ENCODE measurements around the gene ATXN7L3.

ATXN7L3 gene

DNA sequence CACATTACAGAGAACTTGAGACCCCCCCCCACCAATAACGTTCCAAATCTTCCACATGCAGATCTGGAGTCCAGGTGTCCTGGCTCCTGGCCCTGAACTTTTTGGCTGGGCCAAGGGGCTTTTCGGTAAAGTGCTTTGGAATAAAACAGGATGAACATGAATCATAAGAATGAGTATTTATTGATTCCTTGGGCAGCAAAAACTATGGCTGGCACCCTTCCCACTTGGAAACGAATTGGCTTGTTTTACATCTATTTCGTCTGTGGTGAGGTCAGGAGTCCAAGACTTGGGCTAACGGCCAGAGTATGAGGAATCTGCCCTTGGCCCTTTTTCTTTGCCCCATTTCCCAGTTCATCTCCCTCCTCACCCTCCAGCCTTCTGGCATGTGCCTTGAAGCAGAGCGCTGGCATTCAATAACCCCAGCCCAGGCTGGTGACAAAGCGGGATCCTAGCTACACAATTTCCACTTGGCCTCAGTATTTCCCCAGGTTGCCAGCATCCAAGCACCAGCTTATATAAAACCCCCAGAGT, 23.9 kb upstream of the ATXN7L3 start:
- intact Hi-C loops (cut with DNase I; ENCODE audit: low total_unique reads), result no loop called here

DNA sequence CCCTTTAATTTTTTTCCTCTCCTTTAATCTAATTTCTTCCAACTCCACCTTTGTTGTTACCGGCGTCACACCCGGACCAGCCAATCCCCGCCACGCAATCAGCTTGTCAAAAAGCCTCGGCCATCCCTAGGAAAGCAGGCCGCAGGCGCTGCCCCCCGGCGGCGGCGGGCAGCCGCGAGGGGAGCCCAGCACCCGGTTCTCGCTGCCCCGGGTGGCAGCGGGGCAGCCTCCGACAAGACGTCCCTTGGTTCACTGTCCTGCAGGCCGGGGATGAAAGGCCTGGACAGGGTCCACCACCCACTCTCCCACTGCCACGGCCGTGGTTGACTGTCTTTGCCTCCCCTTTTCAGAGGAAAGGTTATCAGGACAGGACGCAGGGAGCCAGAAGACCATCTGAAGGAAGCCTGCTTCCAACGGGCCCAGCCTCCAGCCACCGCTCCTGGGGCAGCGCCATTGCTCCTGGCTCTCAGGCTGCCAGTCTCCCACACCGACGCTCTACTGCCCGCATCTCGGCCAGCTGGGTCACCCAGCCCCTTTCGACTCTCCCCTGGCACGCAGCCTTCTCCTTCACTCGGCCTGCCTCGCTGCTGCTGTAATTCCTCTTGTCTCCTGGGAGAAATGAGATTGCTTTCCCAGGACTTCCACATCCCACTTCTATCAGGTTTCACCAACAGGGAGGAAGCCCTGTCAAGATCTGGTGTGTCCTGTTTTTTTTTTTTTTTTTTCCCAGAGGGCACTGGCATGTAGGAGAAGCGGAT, 22.6 kb upstream of the ATXN7L3 start:
- TF ChIP-seq, protein P1, sequence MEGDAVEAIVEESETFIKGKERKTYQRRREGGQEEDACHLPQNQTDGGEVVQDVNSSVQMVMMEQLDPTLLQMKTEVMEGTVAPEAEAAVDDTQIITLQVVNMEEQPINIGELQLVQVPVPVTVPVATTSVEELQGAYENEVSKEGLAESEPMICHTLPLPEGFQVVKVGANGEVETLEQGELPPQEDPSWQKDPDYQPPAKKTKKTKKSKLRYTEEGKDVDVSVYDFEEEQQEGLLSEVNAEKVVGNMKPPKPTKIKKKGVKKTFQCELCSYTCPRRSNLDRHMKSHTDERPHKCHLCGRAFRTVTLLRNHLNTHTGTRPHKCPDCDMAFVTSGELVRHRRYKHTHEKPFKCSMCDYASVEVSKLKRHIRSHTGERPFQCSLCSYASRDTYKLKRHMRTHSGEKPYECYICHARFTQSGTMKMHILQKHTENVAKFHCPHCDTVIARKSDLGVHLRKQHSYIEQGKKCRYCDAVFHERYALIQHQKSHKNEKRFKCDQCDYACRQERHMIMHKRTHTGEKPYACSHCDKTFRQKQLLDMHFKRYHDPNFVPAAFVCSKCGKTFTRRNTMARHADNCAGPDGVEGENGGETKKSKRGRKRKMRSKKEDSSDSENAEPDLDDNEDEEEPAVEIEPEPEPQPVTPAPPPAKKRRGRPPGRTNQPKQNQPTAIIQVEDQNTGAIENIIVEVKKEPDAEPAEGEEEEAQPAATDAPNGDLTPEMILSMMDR (IDR thresholded peaks at IDR 0.05), result peak in 1 of 2 experiments; percentile 14
- peak; percentile 87 to 92 for DNase-seq
- no peaks in the 10 kb centered on the region for H3K27me3 ChIP-seq
- H3K4me1 ChIP-seq, result peaks cover 0 to 38% (median 31%) of the 10 kb centered on the region in 4 donors
- intact Hi-C loops (cut with DNase I; ENCODE audit: low total_unique reads), result no loop called here
- H3K36me3 ChIP-seq, result peaks cover 0 to under 1% (median 0%) of the 10 kb centered on the region in 3 donors
- H3K27ac ChIP-seq, result peak overlapping the region; percentile 94 to 99
- H3K9me3 ChIP-seq, result no peaks in the 10 kb centered on the region
- H3K4me3 ChIP-seq, result peak overlapping the region; percentile 81 to 83

More for the DNA sequence above, 23.9 kb upstream of the ATXN7L3 start:
- DNase-seq, result peak in 1 of 2 donors; percentile 37
- no peaks in the 10 kb centered on the region for H3K9me3 ChIP-seq
- no peak overlapping the region for H3K4me3 ChIP-seq
- H3K27me3 ChIP-seq, result no peaks in the 10 kb centered on the region
- peak overlapping the region; percentile 94 to 99 for H3K27ac ChIP-seq
- TF ChIP-seq, protein P1 (IDR thresholded peaks at IDR 0.05), result no peak
- no peaks in the 10 kb centered on the region for H3K36me3 ChIP-seq
- H3K4me1 ChIP-seq, result peaks cover 0 to 28% (median 22%) of the 10 kb centered on the region in 4 donors

DNA sequence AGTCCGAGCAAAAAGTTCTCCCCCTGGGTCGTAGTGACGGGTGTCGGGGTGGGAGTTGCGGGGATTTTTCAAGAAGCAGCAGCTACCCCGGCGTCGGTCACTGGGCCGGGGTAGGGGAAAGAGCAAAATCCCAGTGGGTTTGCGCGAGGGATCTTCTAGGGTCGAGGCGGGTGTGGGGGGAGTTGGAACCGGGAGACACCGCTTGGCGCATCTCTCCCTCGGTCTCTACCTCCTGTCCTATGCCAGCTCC, 22.1 kb upstream of the ATXN7L3 start:
- Histone ChIP-seq H3K27me3 (no peaks in the 10 kb centered on the region), H3K27ac (peak overlapping the region; percentile 94 to 99), H3K9me3 (no peaks in the 10 kb centered on the region), H3K4me3 (peak overlapping the region; percentile 81 to 83), H3K4me1 (peaks cover 0 to 43% (median 35%) of the 10 kb centered on the region in 4 donors), H3K36me3 (peaks cover 3 to 5% (median 4%) of the 10 kb centered on the region in 3 donors)
- peak in 1 of 2 donors; percentile 74 for DNase-seq
- TF ChIP-seq, protein P1 (IDR thresholded peaks at IDR 0.05), result no peak
- intact Hi-C loops (cut with DNase I; ENCODE audit: low total_unique reads), result no loop called here

DNA sequence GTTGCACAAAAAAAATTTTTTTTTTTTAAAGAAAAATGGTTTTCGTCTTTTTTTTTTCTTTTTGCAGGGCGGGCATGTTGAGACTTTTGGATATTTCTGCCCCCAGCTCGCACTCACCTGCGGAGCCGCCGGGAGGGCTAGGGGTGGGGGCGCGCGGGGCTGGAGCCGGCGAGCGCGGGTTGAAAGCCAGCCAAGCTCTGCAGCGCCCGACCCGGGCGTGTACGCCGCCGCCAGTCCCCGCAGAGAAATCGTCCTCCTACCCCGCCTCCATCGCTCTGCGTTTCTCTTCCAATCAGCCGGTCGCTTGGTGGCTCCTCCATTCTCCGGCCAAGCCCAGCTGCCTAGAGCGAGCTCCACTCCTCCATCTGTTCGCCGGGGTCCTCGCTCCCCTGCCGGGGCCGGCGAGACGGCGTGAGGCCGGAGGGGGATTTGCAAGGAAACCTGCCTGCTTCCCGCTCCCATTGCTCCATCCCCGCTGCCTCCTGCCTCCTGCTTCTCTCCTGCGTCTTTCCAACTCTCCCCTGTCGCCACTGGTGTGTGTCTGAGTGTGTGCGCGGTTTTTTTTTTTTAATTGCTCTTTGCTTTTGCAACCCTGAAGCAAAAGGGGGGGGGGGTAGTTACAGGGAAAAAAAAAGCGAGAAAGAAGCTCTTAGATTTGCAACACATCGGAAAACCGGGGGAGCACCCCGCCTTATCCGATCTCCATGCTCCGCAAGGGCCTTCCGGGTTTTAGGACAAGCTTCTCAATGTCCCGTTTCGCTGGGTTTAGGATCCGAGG, 21.6 kb upstream of the ATXN7L3 start:
- Histone ChIP-seq H3K27ac (peak overlapping the region; percentile 94 to 99), H3K4me1 (peaks cover 0 to 48% (median 38%) of the 10 kb centered on the region in 4 donors), H3K27me3 (no peaks in the 10 kb centered on the region), H3K36me3 (peaks cover 8 to 10% (median 9%) of the 10 kb centered on the region in 3 donors), H3K9me3 (no peaks in the 10 kb centered on the region), H3K4me3 (peak overlapping the region; percentile 81 to 83)
- TF ChIP-seq, protein P1 (IDR thresholded peaks at IDR 0.05), result no peak
- peak; percentile 75 to 90 for DNase-seq
- intact Hi-C loops (cut with DNase I; ENCODE audit: low total_unique reads), result no loop called here

- peak overlapping the region; percentile 81 to 83 for H3K4me3 ChIP-seq
- intact Hi-C loops (cut with DNase I; ENCODE audit: low total_unique reads), result no loop called here
- DNase-seq, result peak; percentile 33 to 77
Measured at GRCh38 chr17:44220213-44221083, 20.8 kb upstream of the ATXN7L3 start.

More at GRCh38 chr17:44220213-44221083, 20.8 kb upstream of the ATXN7L3 start:
- H3K4me1 ChIP-seq, result peaks cover 0 to 49% (median 38%) of the 10 kb centered on the region in 4 donors
- TF ChIP-seq, protein P1 (IDR thresholded peaks at IDR 0.05), result no peak
- peaks cover 16 to 19% (median 17%) of the 10 kb centered on the region in 3 donors for H3K36me3 ChIP-seq
- H3K9me3 ChIP-seq, result no peaks in the 10 kb centered on the region
- peak overlapping the region; percentile 94 to 99 for H3K27ac ChIP-seq
- no peaks in the 10 kb centered on the region for H3K27me3 ChIP-seq
